GM21447 (cell line): ENCODE data around the gene IRF9.

ENCODE experiments used
- ATAC-seq: cut with Tn5 transposase; IDR thresholded peaks from one replicate; pipeline ENCODE4 v1.9.1; 2021; ENCODE audit not compliant: unreplicated experiment

Gene IRF9

GRCh38 chr14:24160850-24161804 is at the start of gene IRF9:
Gene IRF9 (plus strand): TSS chr14:24161265. CDS start chr14:24162145, 880 bp downstream.
- ATAC-seq = peak; percentile 84

GRCh38 chr14:24113379-24113800 is 47.7 kb upstream of the IRF9 start:
- ATAC-seq = no peak

- ATAC-seq = peak; percentile 32
Observed at GRCh38 chr14:24113801-24114531, 47.1 kb upstream of the IRF9 start.

- peak; percentile 81 for ATAC-seq
Observed at GRCh38 chr14:24114532-24115421, 46.3 kb upstream of the IRF9 start, which contains the start of the genes DCAF11 and NRL. Gene DCAF11 (plus strand): TSS chr14:24114777. CDS start chr14:24115595, 818 bp downstream. Gene NRL (minus strand): TSS chr14:24114949. CDS start chr14:24082848, 32,101 bp downstream.

- no peak for ATAC-seq
Observed at GRCh38 chr14:24115422-24116127, 45.5 kb upstream of the IRF9 start.

GRCh38 chr14:24116128-24116814 is 44.8 kb upstream of the IRF9 start:
- no peak for ATAC-seq

GRCh38 chr14:24117179-24117578 is 43.9 kb upstream of the IRF9 start:
- ATAC-seq = no peak

GRCh38 chr14:24119691-24120090 is 41.4 kb upstream of the IRF9 start:
- ATAC-seq = no peak

- no peak for ATAC-seq
Observed at GRCh38 chr14:24121210-24121609, 39.9 kb upstream of the IRF9 start.

GRCh38 chr14:24122416-24122815 is 38.6 kb upstream of the IRF9 start:
- no peak for ATAC-seq

- ATAC-seq = no peak
Observed at GRCh38 chr14:24122898-24123297, 38.2 kb upstream of the IRF9 start.

GRCh38 chr14:24123424-24124417 is 37.3 kb upstream of the IRF9 start:
- ATAC-seq = peak; percentile 55

GRCh38 chr14:24126939-24127338 is 34.1 kb upstream of the IRF9 start:
- no peak for ATAC-seq

GRCh38 chr14:24127673-24128072 is 33.4 kb upstream of the IRF9 start:
- ATAC-seq = no peak

GRCh38 chr14:24129410-24129998 is 31.6 kb upstream of the IRF9 start:
- no peak for ATAC-seq

- no peak for ATAC-seq
Observed at GRCh38 chr14:24130380-24130716, 30.7 kb upstream of the IRF9 start, which contains the start of gene FITM1. Gene FITM1 (plus strand): TSS chr14:24130659. CDS start chr14:24131564, 905 bp downstream.

GRCh38 chr14:24130717-24131548 is 30.1 kb upstream of the IRF9 start:
- ATAC-seq = no peak
